OCI-LY1 (cell line): ENCODE data around the gene ANTXRL.

Experiments
- EZH2 ChIP-seq: fragments of 200-600 bp; sonication (generic), shearing (Covaris generic); IDR thresholded peaks from 2 replicates; pipeline ENCODE4 v1.8.0; 2017; ENCODE audit warnings: borderline replicate concordance, mixed run types, mild to moderate bottlenecking, antibody characterized with exemption, low read length, moderate library complexity, mixed read lengths
- TF ChIP-seq, protein P1 (sequence below): fragments of 200-600 bp; sonication (generic), shearing (Covaris generic); IDR thresholded peaks from 2 replicates; pipeline ENCODE4 v1.5.1; 2017; ENCODE audit warnings: mild to moderate bottlenecking, antibody characterized with exemption, low read length, moderate library complexity, mixed read lengths

- TF ChIP-seq, protein P1, sequence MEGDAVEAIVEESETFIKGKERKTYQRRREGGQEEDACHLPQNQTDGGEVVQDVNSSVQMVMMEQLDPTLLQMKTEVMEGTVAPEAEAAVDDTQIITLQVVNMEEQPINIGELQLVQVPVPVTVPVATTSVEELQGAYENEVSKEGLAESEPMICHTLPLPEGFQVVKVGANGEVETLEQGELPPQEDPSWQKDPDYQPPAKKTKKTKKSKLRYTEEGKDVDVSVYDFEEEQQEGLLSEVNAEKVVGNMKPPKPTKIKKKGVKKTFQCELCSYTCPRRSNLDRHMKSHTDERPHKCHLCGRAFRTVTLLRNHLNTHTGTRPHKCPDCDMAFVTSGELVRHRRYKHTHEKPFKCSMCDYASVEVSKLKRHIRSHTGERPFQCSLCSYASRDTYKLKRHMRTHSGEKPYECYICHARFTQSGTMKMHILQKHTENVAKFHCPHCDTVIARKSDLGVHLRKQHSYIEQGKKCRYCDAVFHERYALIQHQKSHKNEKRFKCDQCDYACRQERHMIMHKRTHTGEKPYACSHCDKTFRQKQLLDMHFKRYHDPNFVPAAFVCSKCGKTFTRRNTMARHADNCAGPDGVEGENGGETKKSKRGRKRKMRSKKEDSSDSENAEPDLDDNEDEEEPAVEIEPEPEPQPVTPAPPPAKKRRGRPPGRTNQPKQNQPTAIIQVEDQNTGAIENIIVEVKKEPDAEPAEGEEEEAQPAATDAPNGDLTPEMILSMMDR = no peak
- TF ChIP-seq EZH2 = no peak
Measured at GRCh38 chr10:46305079-46305818, 18.5 kb downstream of the ANTXRL start.
